GM18505 (cell line): Measurements from ENCODE around the gene LRP2.

Experiments used
- ATAC-seq: cut with Tn5 transposase; IDR thresholded peaks from one replicate; pipeline ENCODE4 v1.9.1; 2021; ENCODE audit not compliant: unreplicated experiment
- POLR2A ChIP-seq: IDR thresholded peaks from 4 replicates; pipeline ENCODE4 v1.6.1; 2011; ENCODE audit warnings: borderline replicate concordance; ENCODE audit not compliant: insufficient read depth, insufficient read length; ENCODE audit errors: extremely low read depth

Gene LRP2

DNA sequence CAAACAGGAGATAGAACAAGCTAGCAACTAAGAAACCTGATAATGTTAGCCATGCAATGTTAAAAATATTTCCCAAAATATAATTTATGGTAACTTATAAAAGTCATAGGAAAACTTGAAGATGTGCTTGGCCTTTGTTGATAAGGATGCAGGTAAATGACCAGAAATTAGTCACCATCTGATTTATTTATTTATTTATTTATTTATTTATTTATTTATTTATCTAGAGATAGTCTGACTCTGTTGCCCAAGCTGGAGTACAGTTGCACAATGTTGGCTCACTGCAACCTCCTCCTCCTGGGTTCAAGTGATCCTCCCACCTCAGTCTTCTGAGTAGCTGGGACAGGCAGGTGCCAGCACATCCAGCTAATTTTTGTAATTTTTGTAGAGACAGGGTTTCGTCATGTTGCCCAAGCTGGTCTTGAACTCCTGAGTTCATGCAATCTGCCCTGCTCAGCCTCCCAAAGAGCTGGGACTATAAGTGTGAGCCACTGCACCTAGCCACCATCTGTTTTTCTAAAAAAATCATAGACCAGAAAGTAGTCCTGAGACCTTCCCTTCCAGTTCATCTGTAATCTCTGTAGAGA, 183.4 kb downstream of the LRP2 start:
- no peak for ATAC-seq
- TF ChIP-seq POLR2A = no peak

GRCh38 chr2:169178364-169178763, 184.0 kb downstream of the LRP2 start:
- no peak for TF ChIP-seq POLR2A
- ATAC-seq = no peak

DNA sequence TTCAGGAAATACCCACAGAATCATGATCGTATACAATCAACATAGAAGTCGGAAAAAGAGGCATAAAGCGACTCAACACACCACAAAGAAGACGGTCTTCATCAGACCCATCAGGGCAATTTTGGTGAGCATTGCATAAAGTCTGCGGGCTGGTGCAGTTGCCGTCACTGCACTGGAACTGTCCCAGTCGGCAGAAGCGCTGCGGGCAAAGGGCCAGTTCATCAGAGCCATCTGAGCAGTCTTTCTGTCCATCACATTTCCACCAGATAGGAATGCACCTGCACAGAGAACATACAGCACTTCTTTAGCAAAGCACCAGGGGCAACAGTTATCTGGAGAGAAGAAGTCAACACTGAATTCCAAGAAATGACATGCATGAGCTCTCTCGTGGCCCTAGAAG, 187.2 kb downstream of the LRP2 start:
- no peak for TF ChIP-seq POLR2A

DNA sequence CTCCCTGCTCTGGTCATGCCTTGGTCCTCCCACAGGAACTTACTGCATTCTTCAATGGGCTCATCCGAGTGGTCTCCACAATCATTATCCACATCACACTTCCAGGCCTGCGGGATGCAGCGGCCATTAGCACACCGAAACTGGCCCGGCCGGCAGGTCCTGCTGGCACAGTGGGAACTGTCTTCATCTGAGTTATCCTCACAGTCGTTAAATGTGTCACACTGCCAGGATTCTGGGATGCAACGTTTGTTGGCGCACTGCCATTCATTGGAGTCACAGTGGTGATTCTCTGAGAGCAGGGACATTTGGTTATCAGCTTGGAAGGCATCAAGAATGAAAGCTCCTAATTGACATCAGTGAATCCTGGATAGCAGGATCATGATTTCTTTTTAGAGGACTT, 188.5 kb downstream of the LRP2 start:
- ATAC-seq = no peak
- TF ChIP-seq POLR2A = no peak

More for the DNA sequence above, 187.2 kb downstream of the LRP2 start:
- no peak for ATAC-seq

DNA sequence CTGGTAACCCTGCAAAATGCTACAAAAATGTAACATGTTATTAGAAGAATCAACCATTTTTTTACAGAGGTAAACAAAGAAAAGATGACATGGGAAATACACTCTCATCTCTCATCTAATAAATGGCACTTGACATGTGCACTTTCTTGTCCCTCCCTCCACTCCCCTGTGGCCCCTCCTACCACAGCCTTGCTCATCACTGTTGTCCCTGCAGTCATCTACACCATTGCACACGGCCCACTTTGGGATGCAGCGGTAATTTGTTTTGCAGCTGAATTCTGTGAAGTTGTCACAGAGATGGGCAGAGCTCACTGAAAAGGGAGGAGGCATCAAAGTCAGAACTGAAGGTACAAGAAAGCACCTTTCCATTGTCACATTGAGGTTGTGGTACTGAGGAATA, 189.4 kb downstream of the LRP2 start:
- no peak for ATAC-seq
- no peak for TF ChIP-seq POLR2A

- TF ChIP-seq POLR2A = no peak
- ATAC-seq = no peak
These were observed 190.1 kb downstream of the LRP2 start for GRCh38 chr2:169172151-169172735.

DNA sequence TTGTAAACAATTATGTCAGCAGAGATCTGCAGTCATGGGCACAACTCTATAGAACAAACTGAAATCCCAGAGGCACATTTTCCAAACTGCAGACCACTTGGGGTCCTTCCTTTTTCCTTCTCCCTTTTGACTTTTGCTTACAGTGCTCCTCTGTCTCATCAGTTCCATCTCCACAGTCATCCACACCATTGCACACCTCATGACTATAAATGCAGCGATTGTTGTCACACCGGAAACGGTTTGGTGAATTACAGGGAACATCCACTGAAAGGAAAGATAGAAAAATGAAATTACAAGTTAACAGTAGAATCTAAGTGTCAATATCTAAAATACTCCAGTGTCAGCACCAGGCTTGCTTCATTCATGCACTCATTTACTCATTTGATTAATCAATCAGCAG, 196.5 kb downstream of the LRP2 start:
- no peak for TF ChIP-seq POLR2A
- no peak for ATAC-seq

DNA sequence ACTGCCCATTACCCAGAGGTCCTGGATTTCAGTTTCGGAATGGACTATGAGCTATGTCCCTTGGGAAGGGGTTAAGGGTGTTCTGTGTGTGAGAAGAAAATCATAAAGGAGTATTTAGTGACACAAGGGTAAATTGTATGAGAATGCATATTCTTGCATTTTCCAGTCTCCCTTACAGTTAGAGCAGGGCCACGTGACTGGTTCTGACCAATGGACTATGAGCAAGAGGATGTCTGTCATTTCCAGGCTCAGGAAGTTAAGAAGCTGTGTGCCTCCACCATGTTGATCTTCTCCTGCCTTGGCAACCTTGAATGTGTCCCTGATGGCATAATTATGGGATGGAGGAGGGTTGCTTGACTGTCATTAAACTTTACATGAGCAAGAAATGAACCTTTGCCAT, 198.0 kb downstream of the LRP2 start:
- ATAC-seq = no peak
- no peak for TF ChIP-seq POLR2A

GRCh38 chr2:169162613-169163012, 199.7 kb downstream of the LRP2 start:
- TF ChIP-seq POLR2A = no peak
- no peak for ATAC-seq

GRCh38 chr2:169160926-169161481, 201.3 kb downstream of the LRP2 start:
- TF ChIP-seq POLR2A = no peak
- ATAC-seq = no peak

DNA sequence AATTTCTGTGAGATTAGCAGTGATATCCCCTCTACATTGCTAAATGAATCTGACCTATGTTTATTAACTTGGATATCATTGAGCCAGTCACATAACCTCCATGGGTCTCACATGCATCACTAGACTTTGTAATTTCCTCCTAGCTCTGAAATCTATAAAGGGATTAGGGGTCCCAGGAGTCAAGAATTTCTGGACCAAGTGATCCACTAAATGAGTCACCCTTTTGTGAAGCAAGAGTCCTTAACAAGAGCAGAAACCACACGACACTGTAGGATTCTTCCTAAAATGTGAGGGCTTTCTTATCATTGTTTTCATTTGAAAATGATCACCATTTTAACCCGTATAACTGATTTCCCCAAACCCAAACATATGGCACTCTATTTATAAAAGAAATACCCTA, 202.6 kb downstream of the LRP2 start:
- no peak for TF ChIP-seq POLR2A
- no peak for ATAC-seq

DNA sequence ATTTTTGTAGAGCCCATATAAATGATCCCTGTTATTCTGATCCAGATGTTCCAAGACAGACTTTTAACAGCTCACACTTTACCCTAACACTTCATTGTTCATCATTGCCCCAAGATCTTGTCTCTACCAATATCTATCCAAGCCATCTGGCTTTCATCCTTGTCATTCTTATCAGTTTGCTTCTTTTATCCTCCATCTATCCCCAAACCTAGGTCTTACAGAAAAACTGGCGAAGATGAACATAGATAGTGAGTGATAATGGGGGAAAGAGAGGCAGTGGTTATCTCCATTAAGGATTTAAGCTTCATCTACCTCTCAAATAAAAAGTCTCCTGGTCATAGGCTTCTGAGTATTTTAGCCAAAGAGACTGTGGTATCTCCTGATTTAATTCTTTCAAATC, 203.5 kb downstream of the LRP2 start:
- no peak for ATAC-seq
- TF ChIP-seq POLR2A = no peak

GRCh38 chr2:169146220-169146619, 216.1 kb downstream of the LRP2 start:
- ATAC-seq = no peak
- TF ChIP-seq POLR2A = no peak

GRCh38 chr2:169143998-169144397, 218.3 kb downstream of the LRP2 start:
- no peak for ATAC-seq
- TF ChIP-seq POLR2A = no peak

DNA sequence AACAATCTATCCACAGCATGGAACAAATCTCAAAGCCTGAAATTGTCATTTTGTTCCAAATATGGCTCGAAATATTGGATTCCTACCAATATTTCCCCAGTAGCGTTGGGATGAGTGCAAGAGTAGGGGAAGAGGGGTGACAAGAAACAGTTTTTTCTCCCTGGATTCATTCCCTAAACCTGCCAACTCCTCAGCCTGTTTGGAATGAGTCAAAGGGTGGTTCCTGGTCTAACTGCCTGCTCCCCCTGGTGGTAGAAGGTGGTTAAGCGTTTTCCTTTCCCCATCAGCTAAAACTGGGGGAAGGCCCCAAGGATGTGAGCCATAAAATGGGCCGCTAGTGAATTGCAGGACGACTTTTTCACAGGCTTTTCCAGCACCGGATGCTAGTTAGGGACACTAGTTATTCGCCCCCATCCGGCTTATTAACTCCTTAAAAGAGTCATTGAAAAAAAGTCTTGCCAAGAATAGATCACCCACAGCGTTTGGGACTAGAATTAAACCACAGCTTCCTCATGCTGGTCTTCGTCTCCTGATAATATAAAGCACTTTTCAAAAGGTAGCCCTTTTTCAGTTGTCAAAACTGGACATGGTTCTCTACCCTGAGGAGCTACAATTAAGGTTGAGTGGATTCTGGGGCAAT, 220.5 kb downstream of the LRP2 start:
- ATAC-seq = no peak
- no peak for TF ChIP-seq POLR2A
